GM19193 (cell line): ENCODE measurements around the gene ADH5.

Experiments used
- POLR2A ChIP-seq: IDR thresholded peaks from 4 replicates; pipeline ENCODE4 v1.6.1; 2011; ENCODE audit not compliant: insufficient read depth, insufficient read length; ENCODE audit errors: extremely low read depth

Gene ADH5

DNA sequence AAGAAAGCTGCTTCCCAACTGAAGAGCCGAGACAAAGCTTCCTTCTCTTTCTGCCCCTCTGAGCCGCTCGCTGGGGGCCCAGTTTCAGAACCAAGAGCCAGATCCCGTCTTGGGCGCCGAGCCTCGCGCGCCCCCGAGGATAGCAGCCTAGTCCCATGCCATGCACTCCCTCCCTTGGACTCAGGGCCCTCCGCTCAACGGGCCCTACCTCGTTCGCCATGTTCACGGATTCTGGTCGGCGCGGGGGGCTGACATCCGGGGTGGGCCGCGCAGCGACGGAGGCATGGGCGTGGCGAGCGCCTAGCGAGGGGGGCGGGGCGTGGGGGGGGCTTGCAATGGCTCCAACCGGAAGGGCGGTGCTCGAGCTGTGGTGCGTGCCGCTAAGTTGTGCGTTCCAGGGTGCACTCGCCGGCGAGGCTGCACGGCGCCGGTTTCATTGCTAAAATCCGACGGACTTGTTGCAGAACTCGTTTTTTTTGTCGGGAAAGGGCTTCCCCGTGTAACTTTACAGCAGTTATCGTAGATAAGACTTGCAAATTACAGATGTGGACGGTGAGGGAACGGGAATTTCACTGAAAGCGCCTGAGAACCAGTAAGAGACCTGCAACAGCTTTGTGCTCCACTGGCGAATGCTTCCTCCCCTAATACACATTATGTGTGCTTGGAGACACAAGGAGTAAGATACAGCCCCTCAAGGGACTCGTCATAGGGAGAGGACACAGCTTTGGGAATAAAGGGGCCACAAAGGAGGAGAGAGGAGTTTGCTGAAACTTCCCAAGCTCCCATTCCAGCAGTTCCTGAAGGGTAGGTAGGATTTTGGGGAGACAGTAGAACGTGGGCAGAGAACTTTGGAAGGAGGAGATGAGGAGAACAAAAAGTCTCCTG, at the start of gene ADH5:
Gene ADH5 (minus strand): TSS at position 308 of the 885 bp plus-strand sequence. CDS start 88 bp downstream, at position 220.
- peak; percentile 94 for TF ChIP-seq POLR2A

DNA sequence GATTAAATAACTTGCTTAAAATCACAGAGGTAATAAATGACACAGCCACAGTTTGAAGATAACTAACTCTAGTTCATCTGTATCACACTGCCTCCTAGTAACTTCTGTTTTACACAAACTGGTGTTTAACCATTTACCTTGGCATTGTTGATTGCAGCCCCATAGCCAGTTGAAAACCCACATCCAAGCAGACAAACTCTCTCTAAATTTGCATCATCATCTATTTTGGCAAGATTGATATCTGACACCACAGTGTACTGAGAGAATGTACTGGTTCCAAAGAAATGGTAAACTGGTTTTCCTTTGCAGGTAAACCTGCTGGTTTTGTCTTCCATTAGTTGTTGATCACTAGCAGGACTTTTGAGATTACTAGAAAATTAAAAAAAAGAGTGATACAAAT, 47.7 kb upstream of the ADH5 start:
- no peak for TF ChIP-seq POLR2A

DNA sequence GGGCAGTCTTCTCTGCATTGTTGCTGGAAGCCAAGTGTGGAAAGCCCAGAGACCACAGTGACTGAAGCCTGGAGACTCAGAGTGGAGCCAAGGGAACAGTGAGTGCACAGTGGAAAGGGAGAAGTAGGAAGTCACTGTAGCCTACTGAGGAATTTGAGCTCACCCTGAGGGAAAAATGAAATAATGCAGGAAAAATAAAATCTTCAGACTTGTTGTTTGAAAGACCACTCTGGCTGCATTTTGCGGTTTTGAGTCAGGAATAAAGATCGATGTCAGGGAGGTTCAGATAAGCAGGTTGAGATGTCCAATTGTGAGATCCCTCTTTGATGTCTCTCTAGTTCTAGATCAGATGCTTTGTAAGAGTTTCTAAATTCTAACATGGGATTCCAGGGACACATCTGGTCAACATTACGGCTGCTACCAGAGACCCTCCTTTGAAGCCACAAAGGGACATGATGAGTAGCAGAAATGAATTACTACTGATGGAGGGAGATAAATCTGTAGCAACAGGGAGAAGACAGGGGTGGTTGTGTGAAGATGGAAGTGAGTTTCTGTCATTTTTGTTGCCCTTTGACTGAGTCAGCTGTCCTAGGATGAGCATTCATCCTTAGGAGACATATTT, 47.1 kb upstream of the ADH5 start:
- no peak for TF ChIP-seq POLR2A

DNA sequence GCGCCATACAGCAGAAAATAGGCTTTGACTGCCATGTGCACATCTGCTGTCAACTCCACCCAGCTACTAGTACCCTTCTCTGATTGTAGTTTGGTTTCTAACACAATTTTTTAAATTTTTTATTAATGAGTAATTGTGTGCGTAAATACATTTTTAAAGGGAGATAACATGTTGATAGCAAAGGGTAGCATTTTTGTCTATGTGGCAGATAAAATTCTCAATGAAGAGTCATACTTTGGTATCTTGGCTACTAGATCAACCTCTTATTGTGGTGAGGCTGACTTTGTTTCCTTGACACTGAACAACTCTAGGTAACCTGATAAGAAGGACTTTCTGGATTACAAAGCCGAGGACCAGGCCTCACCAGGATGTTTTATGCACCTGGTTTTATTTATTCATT, 46.0 kb upstream of the ADH5 start:
- no peak for TF ChIP-seq POLR2A

DNA sequence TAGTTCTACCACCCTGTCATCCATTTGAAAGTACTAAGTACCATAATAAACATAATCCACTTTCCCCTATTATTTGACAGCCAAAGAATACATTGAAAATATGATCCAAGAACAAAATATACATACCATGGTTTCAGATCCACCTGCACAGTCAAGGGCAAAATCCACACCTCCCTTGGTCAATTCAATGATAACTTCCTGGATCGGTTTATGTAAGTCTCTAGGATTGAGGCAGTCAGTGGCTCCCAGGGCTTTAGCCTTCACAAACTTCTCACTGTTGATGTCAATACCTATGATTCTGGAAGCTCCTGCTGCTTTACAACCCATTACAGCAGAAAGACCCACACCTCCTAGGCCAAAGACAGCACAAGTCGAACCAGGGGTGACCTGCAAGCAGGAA, 42.8 kb upstream of the ADH5 start:
- no peak for TF ChIP-seq POLR2A

DNA sequence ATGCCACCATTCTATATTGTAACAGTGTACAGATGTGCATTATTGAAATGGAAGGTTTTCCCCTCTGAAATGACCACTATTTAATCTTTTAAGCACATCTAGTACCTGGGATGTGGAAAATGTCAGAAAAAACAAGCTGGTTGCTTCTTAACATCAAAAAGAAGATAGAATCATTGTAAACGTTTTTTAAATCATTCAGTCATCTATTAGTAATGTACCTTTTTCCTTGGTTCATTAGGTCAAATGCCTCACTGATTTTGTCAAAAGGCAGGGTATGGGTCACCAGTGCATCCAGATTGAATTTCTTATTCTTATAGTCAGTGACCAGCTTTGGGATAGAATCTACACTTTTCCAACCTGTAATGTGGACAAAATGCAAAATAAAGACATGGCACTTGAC, 37.8 kb upstream of the ADH5 start:
- TF ChIP-seq POLR2A = no peak

DNA sequence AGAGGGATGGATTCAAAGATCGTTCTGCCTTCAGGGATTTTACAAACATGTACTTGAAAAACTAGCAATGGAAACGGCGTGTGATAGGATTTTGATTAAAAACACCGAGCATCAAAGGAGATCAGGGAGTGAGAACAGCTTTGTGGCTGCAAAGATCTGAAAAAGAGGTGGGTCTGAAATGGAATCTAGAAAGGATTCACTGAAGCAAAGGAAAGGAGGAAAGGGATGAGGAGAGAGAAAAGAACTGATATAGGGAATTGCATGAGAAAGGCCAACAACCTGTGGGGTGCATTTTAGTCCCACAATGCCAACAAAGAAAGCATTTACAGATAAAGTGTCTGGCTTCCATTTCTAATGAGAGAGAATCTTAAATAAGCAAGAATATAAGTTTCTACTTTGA, 32.4 kb upstream of the ADH5 start:
- TF ChIP-seq POLR2A = no peak

DNA sequence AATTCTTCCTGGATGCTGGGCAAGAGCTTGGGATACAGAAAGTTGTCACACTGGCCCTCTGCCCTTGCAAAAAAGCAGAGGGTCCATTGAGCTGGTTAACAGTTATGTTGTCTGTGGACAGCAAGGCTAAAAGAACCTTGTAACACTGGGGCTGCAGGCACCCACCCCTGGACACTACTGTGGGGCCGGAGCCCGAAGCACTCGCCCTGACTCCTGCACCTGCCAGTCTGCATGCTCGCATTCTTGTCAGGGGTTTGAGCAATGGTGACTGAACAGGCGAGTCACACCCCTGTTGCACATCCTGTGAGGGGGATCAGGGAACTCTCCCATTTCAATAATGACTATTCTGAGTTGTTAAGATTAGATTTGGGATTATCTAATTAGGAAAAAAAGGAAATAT, 31.9 kb upstream of the ADH5 start:
- TF ChIP-seq POLR2A = no peak

DNA sequence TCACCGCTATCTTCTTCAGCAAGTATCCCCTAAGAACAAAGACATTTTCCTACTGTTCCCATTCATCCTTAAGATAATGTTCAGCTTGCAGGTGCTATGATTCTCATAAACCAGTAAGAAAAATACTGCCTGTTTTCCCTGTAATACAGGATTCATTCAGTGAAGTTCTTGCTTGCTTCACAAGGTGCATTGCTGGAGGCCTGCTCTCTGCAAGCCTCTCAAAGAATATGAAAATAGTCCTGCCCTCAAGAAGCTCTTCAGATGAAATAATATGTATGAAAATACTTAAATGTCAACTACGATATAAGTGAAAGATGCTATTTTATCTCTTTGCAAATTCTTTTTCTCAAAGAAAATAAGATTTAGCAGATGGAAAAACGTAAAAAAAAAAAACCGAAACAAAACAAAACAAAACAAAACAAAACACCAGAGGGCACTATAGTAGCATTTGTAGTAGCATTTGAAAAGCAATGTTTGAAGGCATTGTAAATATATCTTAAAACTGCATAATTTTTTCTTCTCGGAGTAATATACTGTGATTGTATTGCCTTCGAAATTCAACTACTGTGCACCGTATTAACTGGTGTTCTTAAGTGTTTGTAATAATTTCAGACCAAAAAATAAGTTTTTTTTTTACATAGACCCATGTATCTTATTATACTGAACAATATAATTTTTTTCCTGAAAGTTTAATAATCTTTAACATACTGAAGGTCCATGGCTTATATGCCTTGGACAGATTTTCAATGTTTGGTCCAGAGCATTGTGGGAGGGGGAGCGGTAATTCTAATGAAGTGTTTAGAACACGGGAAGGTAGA, 29.5 kb upstream of the ADH5 start:
- TF ChIP-seq POLR2A = no peak

DNA sequence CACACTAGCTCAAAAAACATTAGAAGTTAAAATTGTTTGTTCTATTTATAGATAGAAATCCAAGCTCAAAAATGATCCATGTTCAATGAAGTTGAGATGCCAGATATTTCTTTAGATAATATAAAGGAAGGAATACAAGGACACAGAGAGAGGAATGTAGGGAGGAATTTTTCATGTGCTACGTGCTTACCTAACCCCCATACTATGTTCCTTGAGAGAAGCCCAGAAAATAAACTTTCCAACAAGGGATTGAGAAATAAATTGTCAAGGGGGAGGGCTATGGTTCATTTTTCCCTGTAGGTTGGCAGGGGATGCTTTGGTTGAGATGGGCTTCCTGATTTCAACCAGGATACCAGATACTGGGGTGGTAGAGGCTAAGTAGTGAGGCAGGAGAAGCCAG, 15.6 kb upstream of the ADH5 start:
- no peak for TF ChIP-seq POLR2A

DNA sequence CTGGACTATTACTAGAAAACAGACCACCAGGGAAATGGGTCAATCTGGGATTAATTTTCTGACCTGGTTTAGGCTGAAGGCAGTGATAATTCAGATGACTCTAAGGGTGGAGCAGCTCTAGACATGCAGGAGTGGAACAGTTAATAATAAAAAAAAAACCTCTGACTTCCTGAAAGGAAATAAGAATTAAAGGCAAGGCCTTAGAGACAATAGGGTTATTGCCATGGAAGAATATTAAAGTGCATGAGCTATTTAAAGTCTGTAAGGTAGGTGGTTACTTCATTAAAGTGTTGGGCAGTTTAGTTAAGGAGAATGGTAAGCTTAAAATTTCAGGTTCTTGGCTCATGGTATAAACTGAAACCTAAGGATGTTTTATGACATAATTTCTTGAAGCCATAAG, 14.6 kb upstream of the ADH5 start:
- TF ChIP-seq POLR2A = no peak

DNA sequence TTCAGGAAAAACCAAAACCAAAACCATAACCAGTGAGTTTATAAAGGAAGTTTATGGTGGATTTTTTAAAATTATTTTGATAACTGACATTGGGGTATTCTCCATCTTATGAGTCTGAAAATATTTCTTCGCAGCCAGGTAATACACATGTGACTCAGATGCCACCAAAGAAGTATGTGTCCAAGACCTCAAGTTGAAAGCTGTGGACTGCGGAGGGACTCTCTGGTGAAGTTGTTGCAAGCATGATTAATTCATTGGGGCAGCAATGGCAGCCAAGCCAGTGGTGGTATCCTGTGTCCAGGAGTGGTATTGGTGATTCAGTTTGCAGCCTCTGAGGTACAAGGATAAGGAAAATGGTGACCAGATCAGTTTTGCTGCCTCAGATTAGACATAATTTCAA, 14.0 kb upstream of the ADH5 start:
- TF ChIP-seq POLR2A = no peak

DNA sequence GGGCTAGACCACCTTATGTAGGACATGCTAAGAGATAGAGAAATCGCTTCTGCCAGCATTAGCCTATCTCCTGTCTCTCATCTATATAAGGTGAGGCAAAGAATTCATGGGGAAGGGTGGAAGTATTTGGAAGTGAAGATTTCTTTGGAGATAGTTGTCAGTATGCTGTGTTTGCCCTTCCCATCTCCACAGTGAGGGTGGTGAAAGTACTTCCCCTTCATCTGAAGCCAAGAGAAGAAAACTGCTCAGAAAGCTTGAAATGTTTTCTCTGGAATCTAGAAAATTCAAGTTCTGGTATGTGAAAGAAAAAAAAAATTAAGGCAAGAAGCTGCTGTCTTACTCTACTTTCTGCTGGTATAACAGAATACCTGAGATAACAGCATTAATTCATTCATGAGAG, 12.3 kb upstream of the ADH5 start:
- no peak for TF ChIP-seq POLR2A

DNA sequence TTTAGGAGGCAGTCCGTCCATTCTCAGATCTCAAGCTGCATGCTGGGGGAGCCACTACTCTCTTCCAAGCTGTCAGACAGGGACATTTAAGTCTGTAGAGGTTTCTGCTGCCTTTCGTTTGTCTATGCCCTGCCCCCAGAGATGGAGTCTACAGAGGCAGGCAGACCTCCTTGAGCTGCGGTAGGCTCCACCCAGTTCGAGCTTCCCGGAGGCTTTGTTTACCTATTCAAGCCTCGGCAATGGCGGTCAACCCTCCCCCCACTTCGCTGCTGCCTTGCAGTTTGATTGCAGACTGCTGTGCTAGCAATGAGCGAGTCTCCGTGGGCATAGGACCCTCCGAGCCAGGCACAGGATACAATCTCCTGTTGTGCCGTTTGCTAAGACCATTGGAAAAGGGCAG, 10.7 kb upstream of the ADH5 start:
- TF ChIP-seq POLR2A = no peak

DNA sequence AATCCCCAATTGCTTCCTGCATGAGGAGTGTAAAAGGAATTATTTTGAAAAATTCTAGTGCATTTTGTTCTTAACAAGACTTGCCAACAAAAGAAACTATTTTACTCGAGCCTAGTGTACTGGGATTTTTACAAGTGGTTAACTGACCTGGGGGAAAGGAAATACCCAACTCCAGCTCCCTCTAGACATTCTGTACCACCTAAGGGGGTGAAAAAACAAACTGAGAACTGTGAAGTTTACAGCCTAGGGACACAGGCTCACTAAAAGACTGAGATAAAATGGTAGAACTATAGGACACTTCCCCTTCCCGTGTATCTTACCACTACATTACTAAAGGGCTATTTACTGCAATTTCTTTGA, 2.6 kb upstream of the ADH5 start:
- TF ChIP-seq POLR2A = no peak

DNA sequence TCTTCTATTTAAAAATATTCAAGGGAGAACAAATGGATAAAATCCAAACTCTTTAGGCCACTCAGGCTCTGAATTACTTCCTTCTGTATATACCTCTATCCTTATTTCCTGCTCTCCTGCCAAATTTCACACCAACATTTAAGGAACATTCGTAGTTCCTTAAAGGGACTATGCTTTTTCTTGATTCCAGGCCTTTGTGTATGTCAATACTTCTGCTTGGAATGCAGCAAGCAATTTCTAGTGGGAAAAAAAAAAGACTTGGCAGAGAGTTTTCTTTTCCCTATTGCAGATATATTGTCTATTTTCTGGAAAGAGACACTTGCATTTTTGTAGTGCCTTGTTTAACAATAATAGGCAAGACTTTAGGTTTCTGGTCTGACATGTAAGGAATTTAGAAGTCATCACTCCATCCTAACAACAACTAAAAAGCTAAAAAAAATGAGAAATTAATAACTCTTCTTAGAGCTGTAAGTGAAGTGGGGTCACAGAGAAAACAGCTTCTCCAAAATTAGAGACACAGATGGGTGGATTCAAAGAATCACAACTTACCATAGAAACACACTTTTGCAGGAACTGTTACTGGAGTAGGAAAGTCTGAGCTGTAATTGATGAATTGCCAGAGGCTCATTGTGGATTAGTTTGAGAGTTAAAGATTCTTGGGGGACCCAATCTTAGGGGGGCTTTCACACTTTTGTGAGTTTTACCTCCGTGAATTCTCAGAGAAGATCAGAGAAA, 2.1 kb upstream of the ADH5 start:
- TF ChIP-seq POLR2A = no peak

DNA sequence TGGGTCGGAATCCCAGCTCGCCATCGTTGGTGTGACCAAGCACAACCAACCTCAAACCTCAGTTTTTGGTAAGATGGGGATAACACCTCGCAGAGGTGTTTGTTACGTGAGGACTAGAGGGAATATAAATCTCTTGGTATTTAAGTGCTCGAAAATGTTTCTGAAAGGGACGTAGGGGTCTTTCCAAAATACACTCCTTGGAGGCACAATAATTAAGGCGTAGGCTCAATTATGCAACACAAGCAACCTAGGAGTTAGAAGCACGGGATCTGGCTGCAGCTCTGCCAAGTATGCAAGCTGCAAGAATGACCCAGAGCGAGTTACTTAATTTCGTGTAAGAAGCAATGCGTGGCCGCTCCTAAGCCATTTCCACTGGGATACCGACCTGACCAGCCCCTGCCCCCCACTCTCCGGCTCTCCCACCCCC, 552 bp downstream of the ADH5 start:
- no peak for TF ChIP-seq POLR2A
